ENCODE measurements around the gene RBM22.

DNA sequence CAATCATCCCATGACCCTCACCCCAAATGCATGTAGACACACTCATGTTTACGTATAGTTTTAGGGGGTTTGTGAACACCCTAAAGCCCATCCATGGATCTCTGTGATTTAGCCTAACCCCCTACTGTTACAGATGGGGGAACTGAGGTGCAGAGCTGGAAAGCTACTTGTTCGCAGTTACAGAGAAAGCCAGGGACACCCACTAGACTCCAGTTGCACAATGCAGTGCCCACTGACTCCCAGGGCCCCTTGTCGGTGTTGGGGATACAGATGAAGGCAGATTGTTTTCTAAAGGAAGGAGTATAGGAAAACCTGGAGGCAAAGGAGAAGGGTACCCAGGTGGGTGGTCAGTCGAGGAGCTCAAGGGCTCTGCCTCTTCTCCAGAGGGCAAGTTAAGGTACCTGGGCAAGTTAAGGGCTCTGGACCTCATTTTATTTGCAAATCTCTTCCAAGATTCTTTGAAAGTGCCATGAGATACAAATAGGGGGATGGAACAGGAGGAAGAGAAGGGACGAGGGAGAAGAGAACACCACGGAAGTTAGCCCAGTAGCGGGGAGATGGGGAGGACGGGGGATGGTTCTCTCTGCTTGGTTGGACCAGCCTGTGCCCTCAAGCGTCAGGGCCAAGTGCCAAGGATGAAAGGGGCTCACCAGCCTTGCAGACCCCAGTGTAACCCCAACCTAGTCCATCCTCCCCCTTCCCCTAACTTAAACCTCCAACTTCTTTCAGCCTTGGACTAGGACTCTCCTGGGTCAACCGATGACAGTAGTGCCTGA is 38.9 kb downstream of the RBM22 start:
- TF ChIP-seq, protein P1, sequence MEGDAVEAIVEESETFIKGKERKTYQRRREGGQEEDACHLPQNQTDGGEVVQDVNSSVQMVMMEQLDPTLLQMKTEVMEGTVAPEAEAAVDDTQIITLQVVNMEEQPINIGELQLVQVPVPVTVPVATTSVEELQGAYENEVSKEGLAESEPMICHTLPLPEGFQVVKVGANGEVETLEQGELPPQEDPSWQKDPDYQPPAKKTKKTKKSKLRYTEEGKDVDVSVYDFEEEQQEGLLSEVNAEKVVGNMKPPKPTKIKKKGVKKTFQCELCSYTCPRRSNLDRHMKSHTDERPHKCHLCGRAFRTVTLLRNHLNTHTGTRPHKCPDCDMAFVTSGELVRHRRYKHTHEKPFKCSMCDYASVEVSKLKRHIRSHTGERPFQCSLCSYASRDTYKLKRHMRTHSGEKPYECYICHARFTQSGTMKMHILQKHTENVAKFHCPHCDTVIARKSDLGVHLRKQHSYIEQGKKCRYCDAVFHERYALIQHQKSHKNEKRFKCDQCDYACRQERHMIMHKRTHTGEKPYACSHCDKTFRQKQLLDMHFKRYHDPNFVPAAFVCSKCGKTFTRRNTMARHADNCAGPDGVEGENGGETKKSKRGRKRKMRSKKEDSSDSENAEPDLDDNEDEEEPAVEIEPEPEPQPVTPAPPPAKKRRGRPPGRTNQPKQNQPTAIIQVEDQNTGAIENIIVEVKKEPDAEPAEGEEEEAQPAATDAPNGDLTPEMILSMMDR (IDR thresholded peaks at IDR 0.05) = no peak
- no peak for TF ChIP-seq POLR2A (IDR thresholded peaks at IDR 0.05)
